Suprapubic skin (tissue), 4 donors: ENCODE data around the gene NOTO. TPM values are rescaled to one million over a fixed set of nuclear protein-coding genes. Genes with fewer than 3 reads are reported as not detected.

Source experiments
- DNase-seq, 2 donors: peaks; one replicate each; pipeline ENCODE4 v3.0.0-alpha.2; 2019; ENCODE audit warnings: low spot score in 2 of 2
- H3K27ac ChIP-seq: fragments of 200-600 bp; sonication (generic); one replicate; pipeline ENCODE4 v1.5.1; 2019
- H3K27me3 ChIP-seq: fragments of 200-600 bp; sonication (generic); one replicate; pipeline ENCODE4 v1.5.1; 2019
- H3K36me3 ChIP-seq: fragments of 200-600 bp; sonication (generic); one replicate; pipeline ENCODE4 v1.5.1; 2019
- H3K4me1 ChIP-seq: fragments of 200-600 bp; sonication (generic); one replicate; pipeline ENCODE4 v1.5.1; 2019
- H3K4me3 ChIP-seq: fragments of 200-600 bp; sonication (generic); one replicate; pipeline ENCODE4 v1.5.1; 2019; ENCODE audit warnings: mild to moderate bottlenecking
- H3K9me3 ChIP-seq: fragments of 200-600 bp; sonication (generic); one replicate; pipeline ENCODE4 v1.5.1; 2019
- EP300 ChIP-seq: sonication (generic); formaldehyde crosslinking; IDR thresholded peaks from one replicate; pipeline ENCODE4 v1.6.1; 2017; ENCODE audit warnings: antibody characterized with exemption
- POLR2A ChIP-seq, 2 donors: fragments of 450-650 bp; IDR thresholded peaks; one replicate each; pipeline ENCODE4 v1.6.1; 2017; ENCODE audit warnings: antibody characterized with exemption in 2 of 2, mild to moderate bottlenecking in 2 of 2, moderate library complexity in 2 of 2
- POLR2AphosphoS5 ChIP-seq, 3 donors: sonication (generic); formaldehyde crosslinking; IDR thresholded peaks; one replicate each; pipeline ENCODE4 v1.6.1; 2017; ENCODE audit warnings: antibody characterized with exemption in 3 of 3
- WGBS: methylation state at CpG from one replicate; pipeline ENCODE4 v1.1.5; 2018; 5-methylcytosine and 5-hydroxymethylcytosine counted together
- total RNA-seq, 4 donors: library from RNA; depleted of rRNA; stranded (reverse); fragments of >200 nt; gene quantifications; one replicate each; pipeline ENCODE4 v1.1.0, GENCODE V29; 2016
- TF ChIP-seq, protein P1 (sequence below), 2 donors: fragments of 200-600 bp in 1 of 2; fragments of 450-650 bp in 1 of 2; sonication (generic) in 1 of 2; IDR thresholded peaks; one replicate each; pipeline ENCODE4 v1.5.1; 2016 to 2019; ENCODE audit warnings: antibody characterized with exemption in 2 of 2, mild to moderate bottlenecking in 1 of 2, moderate library complexity in 1 of 2

The NOTO gene
- total RNA-seq, 4 donors from 2014 or later: not detected

DNA sequence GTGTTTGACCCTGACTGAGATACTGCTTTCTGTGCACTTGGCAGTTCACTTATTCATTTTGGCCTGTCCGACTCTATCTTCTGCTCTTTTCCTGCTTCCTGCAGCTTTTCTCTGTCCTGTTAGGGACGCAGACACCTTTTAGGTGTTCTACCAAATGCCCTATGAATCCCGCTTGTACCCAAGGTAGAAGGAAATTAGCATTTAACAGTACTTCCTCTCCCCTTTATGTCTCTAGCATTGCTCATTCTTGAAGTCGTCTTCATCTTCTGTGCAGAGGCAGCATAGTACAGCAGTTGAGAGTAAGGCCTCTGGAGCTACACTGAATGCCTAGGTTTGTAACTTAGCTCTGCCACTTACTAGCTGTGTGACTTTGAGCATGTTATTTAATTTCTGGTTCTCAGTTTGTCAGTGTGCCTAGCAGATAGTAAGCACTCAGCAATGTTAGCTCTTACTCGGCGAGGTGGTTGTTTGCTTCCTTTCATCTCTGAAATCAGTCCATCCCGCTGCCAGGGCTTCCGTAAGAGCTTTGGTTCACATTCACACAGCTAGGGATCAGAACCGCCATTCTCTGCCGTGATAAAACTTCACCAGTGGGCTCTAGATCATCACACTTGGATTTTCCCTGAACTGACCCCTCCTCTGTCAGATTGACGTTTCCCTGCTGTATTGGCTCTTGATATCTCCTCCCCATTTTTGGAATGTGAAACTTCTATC is 33.1 kb downstream of the NOTO start:
- no peaks in the 10 kb centered on the region for H3K27me3 ChIP-seq
- H3K4me3 ChIP-seq: peak overlapping the region; percentile 94
- DNase-seq: no peak
- H3K9me3 ChIP-seq: no peaks in the 10 kb centered on the region
- H3K4me1 ChIP-seq: peaks cover 36% of the 10 kb centered on the region
- TF ChIP-seq POLR2AphosphoS5 (IDR thresholded peaks at IDR 0.05): no peak
- TF ChIP-seq, protein P1, sequence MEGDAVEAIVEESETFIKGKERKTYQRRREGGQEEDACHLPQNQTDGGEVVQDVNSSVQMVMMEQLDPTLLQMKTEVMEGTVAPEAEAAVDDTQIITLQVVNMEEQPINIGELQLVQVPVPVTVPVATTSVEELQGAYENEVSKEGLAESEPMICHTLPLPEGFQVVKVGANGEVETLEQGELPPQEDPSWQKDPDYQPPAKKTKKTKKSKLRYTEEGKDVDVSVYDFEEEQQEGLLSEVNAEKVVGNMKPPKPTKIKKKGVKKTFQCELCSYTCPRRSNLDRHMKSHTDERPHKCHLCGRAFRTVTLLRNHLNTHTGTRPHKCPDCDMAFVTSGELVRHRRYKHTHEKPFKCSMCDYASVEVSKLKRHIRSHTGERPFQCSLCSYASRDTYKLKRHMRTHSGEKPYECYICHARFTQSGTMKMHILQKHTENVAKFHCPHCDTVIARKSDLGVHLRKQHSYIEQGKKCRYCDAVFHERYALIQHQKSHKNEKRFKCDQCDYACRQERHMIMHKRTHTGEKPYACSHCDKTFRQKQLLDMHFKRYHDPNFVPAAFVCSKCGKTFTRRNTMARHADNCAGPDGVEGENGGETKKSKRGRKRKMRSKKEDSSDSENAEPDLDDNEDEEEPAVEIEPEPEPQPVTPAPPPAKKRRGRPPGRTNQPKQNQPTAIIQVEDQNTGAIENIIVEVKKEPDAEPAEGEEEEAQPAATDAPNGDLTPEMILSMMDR (IDR thresholded peaks at IDR 0.05): no peak
- no peak for TF ChIP-seq EP300
- TF ChIP-seq POLR2A (IDR thresholded peaks at IDR 0.05): no peak
- H3K36me3 ChIP-seq: peaks cover 17% of the 10 kb centered on the region
- H3K27ac ChIP-seq: no peak overlapping the region
- WGBS: 72% methylated on average over 11 of the region's 11 CpGs

DNA sequence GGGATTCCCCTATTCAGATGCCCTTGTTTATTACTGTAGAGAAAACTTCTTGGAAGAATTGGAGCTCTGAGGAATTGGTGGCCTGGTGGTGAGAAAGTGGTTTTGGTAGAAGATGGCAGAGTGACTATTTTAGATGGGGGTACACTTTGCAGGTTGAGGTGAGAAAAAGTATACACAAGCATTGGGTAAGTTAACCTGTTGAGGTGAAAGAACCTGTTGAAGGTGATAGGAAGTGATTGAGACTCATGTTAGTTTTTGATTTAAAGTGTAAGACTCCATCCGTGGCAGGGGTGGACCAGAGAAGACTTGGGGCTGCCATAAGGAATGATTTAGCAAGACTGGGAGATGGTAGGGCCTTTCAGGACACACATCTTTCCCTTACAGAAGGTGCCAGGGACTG is 34.8 kb downstream of the NOTO start:
- Histone ChIP-seq H3K9me3 (no peaks in the 10 kb centered on the region), H3K4me1 (peaks cover 35% of the 10 kb centered on the region), H3K27me3 (no peaks in the 10 kb centered on the region), H3K36me3 (peaks cover 32% of the 10 kb centered on the region), H3K4me3 (no peak overlapping the region), H3K27ac (no peak overlapping the region)
- no peak for DNase-seq
- 47% methylated on average over 1 of the region's 1 CpG for WGBS
- TF ChIP-seq EP300 (no peak), POLR2A (IDR thresholded peaks at IDR 0.05) (no peak), POLR2AphosphoS5 (IDR thresholded peaks at IDR 0.05) (no peak)
- TF ChIP-seq, protein P1 (IDR thresholded peaks at IDR 0.05): no peak

DNA sequence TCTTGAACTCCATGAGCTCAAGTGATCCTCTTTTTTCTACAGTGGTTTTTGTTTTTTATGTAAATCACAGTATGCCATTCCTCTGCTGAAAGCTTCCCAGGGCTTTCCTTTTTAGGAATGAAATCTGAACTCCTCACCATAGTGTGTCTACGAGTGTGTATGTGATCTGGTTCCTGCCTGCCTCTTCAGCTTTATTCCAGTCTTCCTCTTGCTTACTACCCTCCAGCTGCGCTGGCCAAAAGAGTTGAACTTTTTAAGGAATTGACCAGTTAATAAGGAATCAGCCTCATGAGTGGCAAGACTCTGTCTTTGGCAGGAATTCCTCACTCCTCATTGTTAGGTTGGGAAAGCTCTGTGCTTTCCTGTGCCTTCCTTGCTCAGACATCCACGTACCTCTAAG is 35.8 kb downstream of the NOTO start:
- H3K27ac ChIP-seq: no peak overlapping the region
- WGBS: 78% methylated on average over 3 of the region's 3 CpGs
- no peaks in the 10 kb centered on the region for H3K9me3 ChIP-seq
- no peaks in the 10 kb centered on the region for H3K27me3 ChIP-seq
- peaks cover 29% of the 10 kb centered on the region for H3K4me1 ChIP-seq
- no peak overlapping the region for H3K4me3 ChIP-seq
- DNase-seq: no peak
- TF ChIP-seq POLR2AphosphoS5 (IDR thresholded peaks at IDR 0.05) (no peak), EP300 (no peak)
- TF ChIP-seq, protein P1 (IDR thresholded peaks at IDR 0.05): no peak
- H3K36me3 ChIP-seq: peaks cover 40% of the 10 kb centered on the region

DNA sequence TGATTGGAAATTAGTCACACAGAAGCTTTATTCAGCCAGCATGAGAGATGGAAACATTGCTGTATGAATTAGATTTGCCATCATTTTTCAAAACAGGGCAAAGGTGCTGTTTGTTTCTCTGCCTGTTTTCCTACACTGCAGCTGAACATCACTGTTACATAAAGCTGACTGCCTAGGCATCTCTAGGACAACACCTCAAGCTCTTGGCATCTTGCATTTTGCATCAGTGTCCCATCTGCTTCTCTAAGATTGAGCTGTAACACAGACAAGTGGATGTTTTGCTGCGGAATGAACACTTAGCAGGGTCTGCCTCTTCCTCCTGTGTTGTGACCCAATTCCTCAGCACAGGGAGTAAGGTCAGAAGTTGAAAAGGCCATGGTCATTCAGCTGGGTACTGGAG is 36.6 kb downstream of the NOTO start:
- DNase-seq: no peak
- 91% methylated on average over 1 of the region's 1 CpG for WGBS
- TF ChIP-seq POLR2A (IDR thresholded peaks at IDR 0.05) (no peak), EP300 (no peak), POLR2AphosphoS5 (IDR thresholded peaks at IDR 0.05) (no peak)
- TF ChIP-seq, protein P1 (IDR thresholded peaks at IDR 0.05): no peak
- no peaks in the 10 kb centered on the region for H3K9me3 ChIP-seq
- H3K36me3 ChIP-seq: peaks cover 47% of the 10 kb centered on the region
- no peaks in the 10 kb centered on the region for H3K27me3 ChIP-seq
- H3K4me1 ChIP-seq: peaks cover 31% of the 10 kb centered on the region
- H3K27ac ChIP-seq: no peak overlapping the region
- no peak overlapping the region for H3K4me3 ChIP-seq

DNA sequence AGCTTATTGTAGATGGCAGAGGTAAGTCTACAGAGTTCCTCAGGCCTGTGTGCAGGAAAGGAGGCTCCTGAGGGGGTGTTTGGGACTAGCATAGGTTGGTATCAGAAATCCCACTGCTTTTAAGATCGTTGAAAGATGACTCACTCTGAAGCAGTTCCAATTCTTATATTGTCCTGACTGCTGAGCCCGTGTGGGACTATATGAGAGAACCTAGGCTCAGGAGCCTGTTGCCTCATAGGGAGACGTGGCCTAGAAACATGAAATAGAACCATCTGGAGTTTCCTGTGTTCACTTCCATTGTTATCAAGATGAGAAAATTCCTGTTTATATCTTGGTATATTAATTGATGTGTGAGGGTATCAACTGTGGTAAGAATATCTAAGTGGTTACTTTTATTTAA is 37.4 kb downstream of the NOTO start:
- TF ChIP-seq EP300 (no peak), POLR2AphosphoS5 (IDR thresholded peaks at IDR 0.05) (no peak), POLR2A (IDR thresholded peaks at IDR 0.05) (no peak)
- TF ChIP-seq, protein P1 (IDR thresholded peaks at IDR 0.05): no peak

More for the DNA sequence above, 37.4 kb downstream of the NOTO start:
- Histone ChIP-seq H3K4me3 (no peak overlapping the region), H3K27me3 (no peaks in the 10 kb centered on the region), H3K4me1 (peaks cover 35% of the 10 kb centered on the region), H3K36me3 (peaks cover 55% of the 10 kb centered on the region), H3K9me3 (no peaks in the 10 kb centered on the region), H3K27ac (no peak overlapping the region)
- WGBS: 55% methylated on average over 3 of the region's 3 CpGs
- no peak for DNase-seq
